ENCODE results near the gene EIF4B. TPM values are rescaled to one million over a fixed set of nuclear protein-coding genes. Genes with fewer than 3 reads are reported as not detected.

The EIF4B gene
- total and polyA plus RNA-seq, 9 of the 15 experiments (the other 6 are each of a cell fraction or from before 2014, with no cell fraction given), result 138 to 669 (median 552) TPM

- Histone ChIP-seq H3K27me3 (ENCODE audit: control insufficient read depth in 2 of 2, insufficient read depth in 2 of 2, low read length in 2 of 2) (no peaks in the 10 kb centered on the region), H3K9me1 (ENCODE audit: control insufficient read depth, insufficient read depth, low read length) (no peaks in the 10 kb centered on the region), H3K4me2 (ENCODE audit: insufficient read depth, low read length) (no peak overlapping the region), H3K9ac (ENCODE audit: insufficient read depth in 1 of 2, low read depth in 2 of 2, low read length in 2 of 2) (peak overlapping the region in 1 of 2 experiments; percentile 60; a peak in 2 of 4 replicates), H3K4me1 (replicated peaks in 1 of 2; ENCODE audit: control insufficient read depth in 2 of 2, insufficient read depth in 2 of 2, low read length in 2 of 2) (peaks cover 45 to 89% of the 10 kb centered on the region in 2 experiments), H3K27ac (ENCODE audit: extremely low read depth, low read depth, low read length) (no peak overlapping the region), H4K20me1 (replicated peaks; ENCODE audit: control insufficient read depth, insufficient read depth, low read length) (no peaks in the 10 kb centered on the region), H2AFZ (ENCODE audit: low read depth, low read length) (no peak overlapping the region), H3K36me3 (ENCODE audit: control insufficient read depth, insufficient read depth, low read length) (peaks cover 2% of the 10 kb centered on the region; the same call in 1 of the 3 replicates), H3K79me2 (ENCODE audit: control insufficient read depth, insufficient read depth, low read length) (peaks cover 7% of the 10 kb centered on the region; the same call in 2 of the 3 replicates), H3K9me3 (replicated peaks; ENCODE audit: control insufficient read depth, insufficient read depth, low read depth, low read length) (no peaks in the 10 kb centered on the region), H3K4me3 (no peak overlapping the region)
- BruUV-seq (replicated peaks), result no TSS peak
- in situ Hi-C loops (cut with MboI), result no loop called here
- peak in 2 of 4 experiments; percentile 36 to 76 for DNase-seq (ENCODE audit: extremely low read depth in 1 of 4, low spot score in 3 of 4)
- intact Hi-C loops (cut with micrococcal nuclease), result no loop called here
- WGBS (ENCODE audit: insufficient coverage, low coverage, missing lambda C conversion rate), result 25% methylated on average over 11 of the region's 11 CpGs
- FAIRE-seq, result peak; percentile 71
- ATAC-seq, result peak; percentile 5
- ChIA-PET CTCF (ENCODE audit: low intra/inter-chr PET ratio) (no interaction called here), POLR2A (interaction anchor here (0.6 to 0.9 kb wide), 5 partner anchors 9 to 1077 kb away, joined by 3 to 4 read pairs (median 3); partner anchors contain the start of gene SPRYD3)
- TF ChIP-seq KAT2B (IDR thresholded peaks at IDR 0.05; ENCODE audit: low read depth, low read length), result no peak
- TF ChIP-seq IRF9 (tag; IDR thresholded peaks at IDR 0.05), result no peak
- no peak for TF ChIP-seq TEAD2 (tag; IDR thresholded peaks at IDR 0.05)
- TF ChIP-seq PURB (CRISPR knock-in tag; IDR thresholded peaks at IDR 0.05; ENCODE audit: low read depth), result no peak
- no peak for TF ChIP-seq ZNF133 (CRISPR knock-in tag; IDR thresholded peaks at IDR 0.05)
- no peak for TF ChIP-seq TBL1XR1 (IDR thresholded peaks at IDR 0.05; ENCODE audit: low read length in 2 of 2)
- no peak for TF ChIP-seq FOXM1 (IDR thresholded peaks at IDR 0.05; ENCODE audit: low read depth)
- TF ChIP-seq FOXM1 (CRISPR knock-in tag; IDR thresholded peaks at IDR 0.05; ENCODE audit: low read depth), result no peak
- TF ChIP-seq MEF2D (tag; conservative IDR thresholded peaks at IDR 0.05; ENCODE audit: low read depth), result no peak
- TF ChIP-seq ZNF134 (CRISPR knock-in tag; conservative IDR thresholded peaks at IDR 0.05), result no peak
- TF ChIP-seq TAF15 (IDR thresholded peaks at IDR 0.05; ENCODE audit: low read depth, low read length), result no peak
- no peak for TF ChIP-seq CUX1 (CRISPR knock-in tag; IDR thresholded peaks at IDR 0.05)
- TF ChIP-seq DDX20 (tag; IDR thresholded peaks at IDR 0.05; ENCODE audit: low read depth), result no peak
- TF ChIP-seq ATF2 (CRISPR knock-in tag; IDR thresholded peaks at IDR 0.05), result no peak
These were observed 45.0 kb downstream of the EIF4B start for GRCh38 chr12:53051058-53051880.
